ENCODE measurements around the gene SOSTDC1.

SOSTDC1 gene

DNA sequence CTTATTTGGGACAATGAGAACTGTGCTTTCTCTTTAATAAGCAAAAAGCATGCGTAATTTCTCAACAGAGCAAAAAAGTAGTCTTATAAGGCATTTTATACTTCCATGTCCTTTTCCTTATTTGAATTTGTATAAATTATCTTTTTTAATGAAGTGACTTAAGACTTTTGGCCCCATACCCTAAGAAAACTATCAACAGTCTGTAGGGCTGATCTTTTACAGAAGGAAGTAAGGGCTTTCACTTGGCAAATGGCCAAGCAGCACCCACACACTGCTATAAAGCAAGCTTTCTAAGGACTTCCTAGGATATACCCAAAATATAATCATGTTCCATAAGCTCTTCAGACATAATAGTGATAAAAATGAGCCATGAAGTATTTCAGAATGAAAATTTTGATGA, 47.6 kb downstream of the SOSTDC1 start:
- DNase-seq: no peak

- no peak for DNase-seq
Observed at GRCh38 chr7:16416289-16417282, 49.0 kb downstream of the SOSTDC1 start.

DNA sequence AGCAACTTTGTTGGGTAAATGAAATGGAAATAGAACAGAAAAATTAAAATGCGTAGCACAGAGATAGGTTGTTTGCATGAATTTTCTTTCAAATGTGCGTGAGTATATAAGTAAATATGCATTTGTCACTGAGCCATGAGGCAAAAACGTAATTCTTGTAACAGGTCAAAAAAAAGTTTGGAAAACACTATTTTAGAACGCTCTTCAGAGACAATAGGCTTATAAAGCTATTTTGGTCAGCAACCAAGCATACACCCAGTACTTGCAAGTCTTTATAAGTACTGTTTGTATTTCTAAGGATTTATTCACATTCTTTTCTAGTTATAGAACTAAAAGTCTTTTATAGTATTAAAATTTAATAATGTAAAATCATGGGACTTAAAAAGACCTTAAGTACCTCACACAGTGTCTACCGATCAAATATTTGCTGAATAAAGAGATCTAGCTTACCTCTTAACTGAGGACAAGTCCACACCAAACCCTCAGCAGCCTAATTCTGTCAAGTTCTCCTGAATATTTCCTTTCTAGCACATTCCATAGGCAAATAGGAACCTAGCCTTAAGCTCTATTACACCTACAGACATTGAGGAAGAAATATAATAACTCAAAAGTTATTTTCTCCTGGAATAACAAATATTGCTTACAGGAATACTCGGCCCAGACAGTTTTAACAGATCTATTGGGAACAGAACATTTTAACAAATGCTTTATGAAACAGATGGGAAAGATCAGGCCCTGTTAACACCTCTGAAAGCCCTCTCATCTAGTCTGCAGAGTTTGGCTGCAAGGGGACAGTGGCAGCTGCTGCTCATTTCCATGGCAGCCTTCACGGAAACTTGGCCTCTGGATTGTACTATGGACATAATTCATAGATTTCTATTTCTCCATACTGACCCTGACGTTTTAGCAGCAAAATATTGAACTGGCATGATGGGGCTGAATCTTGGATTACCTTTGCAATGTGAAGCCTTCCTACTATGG, 53.0 kb downstream of the SOSTDC1 start:
- no peak for DNase-seq

Data from stimulated activated naive CD4-positive, alpha-beta T cell treated with Interleukin-2 at 50 U/mL for 16 hours (primary cell).